PC-3 (cell line): Measurements from ENCODE around the gene AP1AR. TPM values are rescaled to one million over a fixed set of nuclear protein-coding genes. Genes with fewer than 3 reads are reported as not detected.

ENCODE experiments used
- ATAC-seq: fragments of 200-7000 bp; cut with Tn5 transposase; 2 replicates; pipeline ENCODE4 v1.9.1; 2020; ENCODE audit warnings: mild to moderate bottlenecking, moderate library complexity
- BruUV-seq: library from RNA; stranded (reverse); fragments of 400-500 nt; replicated peaks from 2 replicates; lab custom pipeline; 2021; lab: Mats Ljungman, UMichigan
- CTCF ChIA-PET: fragments of 300-600 bp; sonication (Branson Sonifier 250); formaldehyde crosslinking; loops from one replicate; lab custom pipeline; 2022; ENCODE audit warnings: antibody characterized with exemption; lab: Charles Lee
- POLR2A ChIA-PET: fragments of 300-600 bp; sonication (Branson Sonifier 250); formaldehyde crosslinking; loops from one replicate; lab custom pipeline; 2022; ENCODE audit warnings: antibody characterized with exemption; ENCODE audit not compliant: unreplicated experiment; lab: Charles Lee
- DNase-seq: peaks from one replicate; pipeline ENCODE4 v3.0.0-alpha.2; 2015
- H2AFZ ChIP-seq: fragments of 300-600 bp; sonication (generic); 2 replicates; pipeline ENCODE4 v1.6.0; 2016; ENCODE audit warnings: antibody characterized with exemption, low read length
- H3F3A ChIP-seq: fragments of 300-600 bp; sonication (generic); one replicate; pipeline ENCODE4 v1.6.0; 2017; ENCODE audit warnings: antibody characterized with exemption, low read length, control low read depth, mild to moderate bottlenecking; ENCODE audit not compliant: unreplicated experiment
- H3K27ac ChIP-seq: fragments of 300-600 bp; sonication (generic); 2 replicates; pipeline ENCODE4 v1.5.1; 2016; ENCODE audit warnings: mild to moderate bottlenecking, low read length
- H3K27me3 ChIP-seq: fragments of 300-600 bp; sonication (generic); 2 replicates; pipeline ENCODE4 v1.6.1; 2016; ENCODE audit warnings: low read length, mixed read lengths
- H3K36me3 ChIP-seq: fragments of 300-600 bp; sonication (generic); 2 replicates; pipeline ENCODE4 v1.6.1; 2016; ENCODE audit warnings: low read depth, mixed run types, low read length, mixed read lengths
- H3K4me1 ChIP-seq: fragments of 300-600 bp; sonication (generic); 2 replicates; pipeline ENCODE4 v1.5.1; 2016; ENCODE audit warnings: low read length; ENCODE audit not compliant: insufficient read depth
- H3K4me2 ChIP-seq: fragments of 300-600 bp; sonication (generic); 2 replicates; pipeline ENCODE4 v1.6.0; 2016; ENCODE audit warnings: low read length
- H3K4me3 ChIP-seq: fragments of 300-600 bp; sonication (generic); 2 replicates; pipeline ENCODE4 v1.5.1; 2016; ENCODE audit warnings: mild to moderate bottlenecking, low read length, mixed read lengths
- H3K79me2 ChIP-seq: fragments of 300-600 bp; sonication (generic); 2 replicates; pipeline ENCODE4 v1.6.1; 2017; ENCODE audit warnings: low read length, mixed read lengths
- H3K9ac ChIP-seq: fragments of 300-600 bp; sonication (generic); 2 replicates; pipeline ENCODE4 v1.6.0; 2016; ENCODE audit warnings: mild to moderate bottlenecking, low read length
- H3K9me2 ChIP-seq: fragments of 300-600 bp; sonication (generic); replicated peaks from 2 replicates; pipeline ENCODE4 v1.6.1; 2016; ENCODE audit warnings: mixed run types, low read length, mixed read lengths
- H3K9me3 ChIP-seq: fragments of 300-600 bp; sonication (generic); 2 replicates; pipeline ENCODE4 v1.6.1; 2016; ENCODE audit warnings: low read length, mixed read lengths
- H4K20me1 ChIP-seq: fragments of 300-600 bp; sonication (generic); 2 replicates; pipeline ENCODE4 v1.6.1; 2016; ENCODE audit warnings: low read length, mixed read lengths
- EZH2 ChIP-seq: fragments of 300-600 bp; sonication (generic); IDR thresholded peaks from one replicate; pipeline ENCODE4 v1.6.1; 2017; ENCODE audit warnings: antibody characterized with exemption, mild to moderate bottlenecking, low read length; ENCODE audit not compliant: unreplicated experiment
- EZH2phosphoT487 ChIP-seq: fragments of 300-600 bp; sonication (generic); IDR thresholded peaks from 2 replicates; pipeline ENCODE4 v1.6.1; 2018; ENCODE audit warnings: mild to moderate bottlenecking, antibody characterized with exemption, low read length, borderline replicate concordance
- intact Hi-C: fragments of 100-400 bp; cut with micrococcal nuclease; formaldehyde crosslinking; loops from 2 replicates; pipeline ENCODE4 v1.9.0; 2023
- total RNA-seq: library from RNA; depleted of rRNA; stranded (reverse); fragments of >200 nt; gene quantifications from 2 replicates; pipeline ENCODE4 v1.2.3, GENCODE V29; 2014
- TF ChIP-seq, protein P1 (sequence below): fragments of 300-600 bp; sonication (generic); conservative IDR thresholded peaks from 2 replicates; pipeline ENCODE4 v1.5.1; 2017; ENCODE audit warnings: antibody characterized with exemption, low read depth, mild to moderate bottlenecking, low read length

The AP1AR gene
- total RNA-seq, 1 experiment from 2014 or later = 34.6 TPM

DNA sequence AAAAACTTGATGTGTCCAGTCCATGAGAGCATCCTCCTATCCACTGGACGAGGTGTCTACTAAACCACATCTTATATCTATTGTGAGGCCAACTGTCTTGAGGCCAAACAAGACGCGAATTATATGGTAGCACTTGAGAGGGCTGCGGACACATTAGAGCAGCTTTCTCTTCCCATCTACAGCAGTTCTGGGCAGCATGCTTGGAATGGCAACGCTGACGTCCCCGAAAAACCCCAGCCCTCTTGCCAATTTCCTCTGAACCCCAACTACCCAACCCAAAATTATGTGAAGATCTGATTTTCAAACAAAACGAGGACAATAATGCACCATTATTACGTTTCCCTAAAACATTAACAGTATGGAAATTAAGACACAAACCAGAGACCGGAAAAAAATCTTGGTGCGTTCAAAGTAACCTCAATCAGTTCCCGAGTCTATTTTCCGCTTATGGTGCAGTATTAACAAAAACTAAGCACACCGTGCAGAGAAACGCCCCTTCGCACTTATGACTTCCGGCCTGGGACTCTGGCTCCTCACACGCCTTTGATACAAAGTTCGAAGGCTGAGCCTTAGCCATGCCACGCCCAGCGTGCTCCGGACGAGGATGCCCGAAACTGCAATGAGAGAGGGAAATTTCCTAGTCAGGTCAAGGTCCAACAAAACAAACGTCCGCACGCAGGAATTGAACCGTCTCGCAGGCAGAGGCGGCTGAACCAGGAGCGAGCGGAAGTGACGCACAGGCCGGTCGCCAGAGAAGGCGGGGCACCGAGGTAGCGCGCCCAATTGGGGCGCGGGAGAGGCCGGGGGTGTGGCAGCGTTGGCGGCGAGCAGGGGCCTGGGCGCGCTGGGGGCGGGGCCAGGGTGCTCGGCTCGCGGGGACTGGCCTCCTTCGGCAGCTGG lies 458 bp upstream of the AP1AR start:
- ATAC-seq (peak; percentile 92), DNase-seq (peak; percentile 92)
- Histone ChIP-seq H3K9me2 (no peaks in the 10 kb centered on the region), H3K27ac (peak overlapping the region; percentile 85), H3K79me2 (peaks cover 39% of the 10 kb centered on the region), H3K4me3 (peak overlapping the region; percentile 99), H3K4me1 (peaks cover 28% of the 10 kb centered on the region), H3K27me3 (no peaks in the 10 kb centered on the region), H3K36me3 (no peaks in the 10 kb centered on the region), H3K9me3 (no peaks in the 10 kb centered on the region), H3K9ac (peak overlapping the region; percentile 96), H3K4me2 (peak overlapping the region; percentile 93), H3F3A (no peaks in the 10 kb centered on the region), H4K20me1 (peaks cover 8% of the 10 kb centered on the region), H2AFZ (peak overlapping the region; percentile 99)
- TF ChIP-seq, protein P1, sequence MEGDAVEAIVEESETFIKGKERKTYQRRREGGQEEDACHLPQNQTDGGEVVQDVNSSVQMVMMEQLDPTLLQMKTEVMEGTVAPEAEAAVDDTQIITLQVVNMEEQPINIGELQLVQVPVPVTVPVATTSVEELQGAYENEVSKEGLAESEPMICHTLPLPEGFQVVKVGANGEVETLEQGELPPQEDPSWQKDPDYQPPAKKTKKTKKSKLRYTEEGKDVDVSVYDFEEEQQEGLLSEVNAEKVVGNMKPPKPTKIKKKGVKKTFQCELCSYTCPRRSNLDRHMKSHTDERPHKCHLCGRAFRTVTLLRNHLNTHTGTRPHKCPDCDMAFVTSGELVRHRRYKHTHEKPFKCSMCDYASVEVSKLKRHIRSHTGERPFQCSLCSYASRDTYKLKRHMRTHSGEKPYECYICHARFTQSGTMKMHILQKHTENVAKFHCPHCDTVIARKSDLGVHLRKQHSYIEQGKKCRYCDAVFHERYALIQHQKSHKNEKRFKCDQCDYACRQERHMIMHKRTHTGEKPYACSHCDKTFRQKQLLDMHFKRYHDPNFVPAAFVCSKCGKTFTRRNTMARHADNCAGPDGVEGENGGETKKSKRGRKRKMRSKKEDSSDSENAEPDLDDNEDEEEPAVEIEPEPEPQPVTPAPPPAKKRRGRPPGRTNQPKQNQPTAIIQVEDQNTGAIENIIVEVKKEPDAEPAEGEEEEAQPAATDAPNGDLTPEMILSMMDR = no peak
- TF ChIP-seq EZH2 = no peak
- no peak for TF ChIP-seq EZH2phosphoT487
- CTCF ChIA-PET = interaction anchor here (0.8 kb wide), 1 partner anchor 131 kb away, joined by 3 read pairs; no protein-coding TSS in a partner anchor
- intact Hi-C loops = loop anchor here (5.0 kb wide), 1 partner anchor 149 kb away; no protein-coding TSS in a partner anchor
- POLR2A ChIA-PET = interaction anchor here (0.5 kb wide), 1 partner anchor 1934 kb away, joined by 3 read pairs; no protein-coding TSS in a partner anchor
- BruUV-seq = TSS peak; percentile 83

DNA sequence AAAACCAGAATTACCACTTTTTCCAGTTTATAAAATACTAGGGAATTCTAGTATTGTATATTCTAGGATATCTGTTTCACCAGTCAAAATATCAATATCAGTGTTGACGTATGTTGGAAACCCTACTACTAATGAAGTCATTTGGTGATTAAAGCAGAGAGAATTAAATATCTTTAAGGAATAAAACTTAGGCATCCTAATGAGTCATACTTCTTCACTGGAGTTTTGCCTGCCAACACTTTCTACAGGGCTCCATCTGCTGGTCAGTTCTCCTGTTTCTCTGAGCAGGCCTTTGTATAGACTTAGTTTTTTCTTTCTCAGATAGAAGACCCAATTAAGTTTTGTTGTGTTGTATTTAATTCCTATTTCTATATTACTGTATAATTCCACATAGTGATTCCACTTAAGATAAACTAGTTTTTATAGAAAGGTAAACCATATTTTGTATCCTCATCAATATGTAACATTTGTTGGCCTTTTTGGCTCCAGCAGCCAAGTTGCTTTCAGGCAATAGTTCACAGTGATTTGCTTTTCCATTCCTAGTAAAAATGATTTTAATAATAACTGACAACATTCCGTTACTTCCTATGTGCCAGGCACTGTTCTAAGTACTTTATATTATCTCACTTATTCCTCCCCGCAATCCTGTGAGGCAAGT lies 3.5 kb downstream of the AP1AR start:
- POLR2A ChIA-PET = no interaction called here
- intact Hi-C loops = loop anchor here (1.0 to 5.0 kb wide), 3 partner anchors 21 to 153 kb away; no protein-coding TSS in a partner anchor
- no peaks in the 10 kb centered on the region for H3F3A ChIP-seq
- H3K4me3 ChIP-seq = no peak overlapping the region
- DNase-seq = peak; percentile 81
- H4K20me1 ChIP-seq = peaks cover 8% of the 10 kb centered on the region
- TF ChIP-seq, protein P1 = peak; percentile 81
- TF ChIP-seq EZH2phosphoT487 = no peak
- H3K4me1 ChIP-seq = peaks cover 28% of the 10 kb centered on the region
- H3K9ac ChIP-seq = no peak overlapping the region
- H3K9me2 ChIP-seq = no peaks in the 10 kb centered on the region
- no peaks in the 10 kb centered on the region for H3K27me3 ChIP-seq
- no peaks in the 10 kb centered on the region for H3K9me3 ChIP-seq
- peak overlapping the region; percentile 53 for H3K4me2 ChIP-seq
- CTCF ChIA-PET = interaction anchor here (0.7 kb wide), 1 partner anchor 20 kb away, joined by 3 read pairs; no protein-coding TSS in a partner anchor
- H3K27ac ChIP-seq = no peak overlapping the region
- no TSS peak for BruUV-seq
- H2AFZ ChIP-seq = no peak overlapping the region
- no peaks in the 10 kb centered on the region for H3K36me3 ChIP-seq
- peaks cover 74% of the 10 kb centered on the region for H3K79me2 ChIP-seq
- ATAC-seq = no peak
